PFSK-1 (cell line): ENCODE measurements around the gene ECE2.

Experiments used
- POLR2AphosphoS5 ChIP-seq: IDR thresholded peaks from 2 replicates; pipeline ENCODE4 v1.6.1; 2012; ENCODE audit warnings: low read depth, mild to moderate bottlenecking, control low read depth, low read length, moderate library complexity
- TAF1 ChIP-seq: IDR thresholded peaks from 2 replicates; pipeline ENCODE4 v1.6.1; 2012; ENCODE audit warnings: low read length, control low read depth, borderline replicate concordance; ENCODE audit not compliant: insufficient read depth
- TF ChIP-seq, protein P1 (sequence below), 2 experiments: IDR thresholded peaks; 2 replicates each; pipeline versions ENCODE4 v1.6.1 to v1.8.0; 2011 to 2012; ENCODE audit warnings: low read depth in 2 of 2, low read length in 2 of 2, control low read depth in 1 of 2, inconsistent platforms in 1 of 2, mild to moderate bottlenecking in 1 of 2, moderate library complexity in 1 of 2; ENCODE audit not compliant: insufficient read depth in 1 of 2

DNA sequence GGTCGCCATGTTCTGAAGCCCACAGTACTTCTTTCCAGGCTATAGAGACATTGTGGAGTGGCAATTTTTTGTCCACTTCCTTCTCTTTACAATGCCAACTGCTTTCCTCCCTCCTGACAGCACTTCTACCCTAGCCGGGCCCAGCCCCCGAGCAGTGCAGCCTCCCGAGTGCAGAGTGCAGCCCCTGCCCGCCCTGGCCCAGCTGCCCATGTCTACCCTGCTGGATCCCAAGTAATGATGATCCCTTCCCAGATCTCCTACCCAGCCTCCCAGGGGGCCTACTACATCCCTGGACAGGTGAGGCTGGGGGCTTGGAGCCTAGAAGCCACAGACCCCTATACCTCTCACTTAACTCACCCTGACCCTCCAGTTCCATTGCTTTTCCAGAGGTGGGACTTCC, 41.4 kb downstream of the ECE2 start:
- TF ChIP-seq TAF1 (no peak), POLR2AphosphoS5 (no peak)
- TF ChIP-seq, protein P1, sequence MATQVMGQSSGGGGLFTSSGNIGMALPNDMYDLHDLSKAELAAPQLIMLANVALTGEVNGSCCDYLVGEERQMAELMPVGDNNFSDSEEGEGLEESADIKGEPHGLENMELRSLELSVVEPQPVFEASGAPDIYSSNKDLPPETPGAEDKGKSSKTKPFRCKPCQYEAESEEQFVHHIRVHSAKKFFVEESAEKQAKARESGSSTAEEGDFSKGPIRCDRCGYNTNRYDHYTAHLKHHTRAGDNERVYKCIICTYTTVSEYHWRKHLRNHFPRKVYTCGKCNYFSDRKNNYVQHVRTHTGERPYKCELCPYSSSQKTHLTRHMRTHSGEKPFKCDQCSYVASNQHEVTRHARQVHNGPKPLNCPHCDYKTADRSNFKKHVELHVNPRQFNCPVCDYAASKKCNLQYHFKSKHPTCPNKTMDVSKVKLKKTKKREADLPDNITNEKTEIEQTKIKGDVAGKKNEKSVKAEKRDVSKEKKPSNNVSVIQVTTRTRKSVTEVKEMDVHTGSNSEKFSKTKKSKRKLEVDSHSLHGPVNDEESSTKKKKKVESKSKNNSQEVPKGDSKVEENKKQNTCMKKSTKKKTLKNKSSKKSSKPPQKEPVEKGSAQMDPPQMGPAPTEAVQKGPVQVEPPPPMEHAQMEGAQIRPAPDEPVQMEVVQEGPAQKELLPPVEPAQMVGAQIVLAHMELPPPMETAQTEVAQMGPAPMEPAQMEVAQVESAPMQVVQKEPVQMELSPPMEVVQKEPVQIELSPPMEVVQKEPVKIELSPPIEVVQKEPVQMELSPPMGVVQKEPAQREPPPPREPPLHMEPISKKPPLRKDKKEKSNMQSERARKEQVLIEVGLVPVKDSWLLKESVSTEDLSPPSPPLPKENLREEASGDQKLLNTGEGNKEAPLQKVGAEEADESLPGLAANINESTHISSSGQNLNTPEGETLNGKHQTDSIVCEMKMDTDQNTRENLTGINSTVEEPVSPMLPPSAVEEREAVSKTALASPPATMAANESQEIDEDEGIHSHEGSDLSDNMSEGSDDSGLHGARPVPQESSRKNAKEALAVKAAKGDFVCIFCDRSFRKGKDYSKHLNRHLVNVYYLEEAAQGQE (IDR thresholded peaks at IDR 0.05; ENCODE audit: insufficient read depth in 1 of 2, low read depth in 2 of 2, low read length in 2 of 2), result no peak
